Brain pericyte (primary cell): ENCODE results near the gene USF2.

Experiments
- DNase-seq: peaks from one replicate; pipeline ENCODE4 v3.0.0-alpha.2; 2012; ENCODE audit warnings: low read depth, low spot score

Gene USF2

GRCh38 chr19:35265900-35266519 lies 2.8 kb upstream of the USF2 start:
- no peak for DNase-seq

GRCh38 chr19:35266520-35267352 lies 2.0 kb upstream of the USF2 start:
- DNase-seq: no peak

- no peak for DNase-seq
Measured at GRCh38 chr19:35267353-35267817, 1.4 kb upstream of the USF2 start.

GRCh38 chr19:35267818-35268535 lies 785 bp upstream of the USF2 start:
- no peak for DNase-seq

GRCh38 chr19:35269438-35270117 lies 816 bp downstream of the USF2 start:
- DNase-seq: no peak

- DNase-seq: no peak
Measured at GRCh38 chr19:35270381-35270811, 1.6 kb downstream of the USF2 start.

GRCh38 chr19:35271546-35271945 lies 2.8 kb downstream of the USF2 start:
- no peak for DNase-seq

- no peak for DNase-seq
Measured at GRCh38 chr19:35272122-35272719, 3.5 kb downstream of the USF2 start.

- DNase-seq: no peak
Measured at GRCh38 chr19:35272954-35273649, 4.3 kb downstream of the USF2 start.

GRCh38 chr19:35273686-35274259 lies 5.0 kb downstream of the USF2 start:
- DNase-seq: no peak

GRCh38 chr19:35274323-35274722 lies 5.6 kb downstream of the USF2 start:
- no peak for DNase-seq

GRCh38 chr19:35276706-35277281 lies 8.0 kb downstream of the USF2 start:
- DNase-seq: no peak

- no peak for DNase-seq
Measured at GRCh38 chr19:35278578-35279284, 10.0 kb downstream of the USF2 start.

GRCh38 chr19:35279374-35279773 lies 10.6 kb downstream of the USF2 start:
- DNase-seq: no peak

- DNase-seq: no peak
Measured at GRCh38 chr19:35279985-35280821, 11.4 kb downstream of the USF2 start.

GRCh38 chr19:35281303-35281702 lies 12.5 kb downstream of the USF2 start:
- DNase-seq: no peak

GRCh38 chr19:35284153-35285094 lies 15.7 kb downstream of the USF2 start:
- no peak for DNase-seq
